Erythroblast (primary cell): ENCODE measurements around the gene ARHGAP45.

Experiments used
- GATA1 ChIP-seq: IDR thresholded peaks from 2 replicates; pipeline ENCODE4 v1.6.1; 2011; ENCODE audit warnings: low read depth, mild to moderate bottlenecking, control low read depth, low read length, moderate library complexity
- POLR2A ChIP-seq: IDR thresholded peaks from 2 replicates; pipeline ENCODE4 v1.6.1; 2011; ENCODE audit warnings: mild to moderate bottlenecking, low read length

- TF ChIP-seq POLR2A (no peak), GATA1 (no peak)
These were observed 65.8 kb downstream of the ARHGAP45 start for GRCh38 chr19:1132552-1133383.
